IMR-90 (cell line): ENCODE measurements around the gene LAMA3. TPM values are rescaled to one million over a fixed set of nuclear protein-coding genes. Genes with fewer than 3 reads are reported as not detected.

Experiments
- ATAC-seq: fragments of 200-7000 bp; cut with Tn5 transposase; 2 replicates; pipeline ENCODE4 v1.9.1; 2020; ENCODE audit warnings: low read depth, mild to moderate bottlenecking, moderate library complexity
- BruUV-seq: library from RNA; stranded (reverse); fragments of 400-500 nt; replicated peaks from 2 replicates; lab custom pipeline; 2021; lab: Mats Ljungman, UMichigan
- CTCF ChIA-PET: fragments of 300-600 bp; formaldehyde crosslinking; extraction: SDS; loops from one replicate; lab custom pipeline; 2021; ENCODE audit warnings: antibody characterized with exemption; lab: Yijun Ruan, JAX
- POLR2A ChIA-PET: fragments of 300-600 bp; sonication (Branson Sonifier 250); formaldehyde crosslinking; loops from one replicate; lab custom pipeline; 2022; ENCODE audit warnings: antibody characterized with exemption; ENCODE audit not compliant: unreplicated experiment; lab: Charles Lee
- DNase-seq: peaks from one replicate; pipeline ENCODE4 v3.0.0; 2013
- H2AFZ ChIP-seq: replicated peaks from 2 replicates; pipeline ENCODE3; 2013; ENCODE audit warnings: low read length, mild to moderate bottlenecking; ENCODE audit not compliant: poor library complexity
- H2AK5ac ChIP-seq: 2 replicates; pipeline ENCODE4 v1.6.1; 2013; ENCODE audit warnings: low read depth, low read length, inconsistent platforms
- H2AK9ac ChIP-seq: replicated peaks from 2 replicates; pipeline ENCODE3; 2013; ENCODE audit warnings: mild to moderate bottlenecking, low read depth, low read length, moderate library complexity; ENCODE audit not compliant: poor library complexity
- H2BK120ac ChIP-seq: 2 replicates; pipeline ENCODE4 v1.6.1; 2013; ENCODE audit warnings: low read depth, low read length, inconsistent platforms
- H2BK15ac ChIP-seq: 3 replicates; pipeline ENCODE4 v1.6.1; 2013; ENCODE audit warnings: low read depth, low read length, inconsistent platforms
- H2BK20ac ChIP-seq: 2 replicates; pipeline ENCODE4 v1.6.1; 2013; ENCODE audit warnings: low read depth, mild to moderate bottlenecking, inconsistent platforms, low read length, moderate library complexity
- H2BK5ac ChIP-seq: 2 replicates; pipeline ENCODE4 v1.6.1; 2013; ENCODE audit warnings: mild to moderate bottlenecking, low read depth, low read length, inconsistent platforms; ENCODE audit not compliant: poor library complexity, severe bottlenecking
- H3K14ac ChIP-seq: replicated peaks from 2 replicates; pipeline ENCODE4 v1.6.1; 2013; ENCODE audit warnings: low read depth, low read length, inconsistent platforms
- H3K18ac ChIP-seq: 2 replicates; pipeline ENCODE4 v1.6.1; 2013; ENCODE audit warnings: low read depth, low read length, control low read depth
- H3K23ac ChIP-seq: 2 replicates; pipeline ENCODE4 v1.6.1; 2013; ENCODE audit warnings: low read depth, low read length, inconsistent platforms
- H3K27ac ChIP-seq: 2 replicates; pipeline ENCODE4 v1.5.1; 2013; ENCODE audit warnings: mild to moderate bottlenecking, control low read depth, low read length; ENCODE audit not compliant: insufficient read depth
- H3K27me3 ChIP-seq: 2 replicates; pipeline ENCODE4 v1.6.1; 2013; ENCODE audit warnings: low read length; ENCODE audit not compliant: control insufficient read depth, insufficient read depth
- H3K36me3 ChIP-seq: 2 replicates; pipeline ENCODE4 v1.6.1; 2013; ENCODE audit warnings: low read length, mixed read lengths; ENCODE audit not compliant: control insufficient read depth, insufficient read depth
- H3K4ac ChIP-seq: 2 replicates; pipeline ENCODE4 v1.6.1; 2013; ENCODE audit warnings: low read depth, low read length, inconsistent platforms
- H3K4me1 ChIP-seq: 2 replicates; pipeline ENCODE4 v1.6.1; 2013; ENCODE audit warnings: low read length, mixed read lengths; ENCODE audit not compliant: control insufficient read depth, insufficient read depth
- H3K4me2 ChIP-seq: 2 replicates; pipeline ENCODE4 v1.6.1; 2013; ENCODE audit warnings: low read depth, mild to moderate bottlenecking, control low read depth, low read length, moderate library complexity
- H3K4me3 ChIP-seq: 2 replicates; pipeline ENCODE4 v1.5.1; 2013; ENCODE audit warnings: low read depth, mild to moderate bottlenecking, control low read depth, low read length, moderate library complexity; ENCODE audit not compliant: insufficient read depth
- H3K56ac ChIP-seq: 2 replicates; pipeline ENCODE4 v1.6.1; 2013; ENCODE audit warnings: low read length, inconsistent platforms; ENCODE audit not compliant: insufficient read depth; ENCODE audit errors: extremely low read depth
- H3K79me1 ChIP-seq, 2 experiments: 2 replicates each; pipeline ENCODE4 v1.6.1; 2013; ENCODE audit warnings: low read length in 2 of 2, inconsistent platforms in 1 of 2, low read depth in 1 of 2
- H3K9ac ChIP-seq: 2 replicates; pipeline ENCODE4 v1.6.1; 2013; ENCODE audit warnings: low read depth, low read length, control low read depth
- H3K9me1 ChIP-seq: 2 replicates; pipeline ENCODE4 v1.6.1; 2013; ENCODE audit warnings: low read length, inconsistent platforms; ENCODE audit not compliant: insufficient read depth
- H3K9me3 ChIP-seq: 2 replicates; pipeline ENCODE4 v1.6.1; 2013; ENCODE audit warnings: low read length; ENCODE audit not compliant: control insufficient read depth, insufficient read depth
- H4K20me1 ChIP-seq: 2 replicates; pipeline ENCODE4 v1.6.1; 2013; ENCODE audit warnings: low read length, inconsistent platforms; ENCODE audit not compliant: insufficient read depth
- H4K5ac ChIP-seq: 2 replicates; pipeline ENCODE4 v1.6.1; 2013; ENCODE audit warnings: mild to moderate bottlenecking, low read depth, low read length, control low read depth
- H4K8ac ChIP-seq, 2 experiments: 2 replicates each; pipeline ENCODE4 v1.6.1; 2013; ENCODE audit warnings: low read depth in 2 of 2, low read length in 2 of 2, control low read depth in 1 of 2, inconsistent platforms in 1 of 2
- H4K91ac ChIP-seq: 2 replicates; pipeline ENCODE4 v1.6.1; 2013; ENCODE audit warnings: low read depth, low read length, inconsistent platforms; ENCODE audit not compliant: insufficient read depth
- BHLHE40 ChIP-seq: fragments of 150-350 bp; IDR thresholded peaks from 2 replicates; pipeline ENCODE4 v1.6.1; 2016; ENCODE audit warnings: mild to moderate bottlenecking, low read depth, low read length
- CEBPB ChIP-seq: IDR thresholded peaks from 2 replicates; pipeline ENCODE4 v1.6.1; 2012; ENCODE audit warnings: low read depth, low read length, improper control_type of control experiment
- CHD1 ChIP-seq: IDR thresholded peaks from 2 replicates; pipeline ENCODE4 v1.6.1; 2012; ENCODE audit warnings: low read depth, low read length, improper control_type of control experiment
- ELK1 ChIP-seq: fragments of 150-350 bp; IDR thresholded peaks from 2 replicates; pipeline ENCODE4 v1.6.1; 2016; ENCODE audit warnings: low read depth, mild to moderate bottlenecking, low read length, moderate library complexity, borderline replicate concordance
- FOS ChIP-seq: fragments of 150-350 bp; IDR thresholded peaks from 2 replicates; pipeline ENCODE4 v1.6.1; 2016; ENCODE audit warnings: low read depth, low read length
- MAFK ChIP-seq: IDR thresholded peaks from 2 replicates; pipeline ENCODE4 v1.6.1; 2012; ENCODE audit warnings: low read depth, low read length, improper control_type of control experiment
- MAZ ChIP-seq: IDR thresholded peaks from 2 replicates; pipeline ENCODE4 v1.6.1; 2012; ENCODE audit warnings: low read depth, mild to moderate bottlenecking, low read length, improper control_type of control experiment, moderate library complexity, borderline replicate concordance
- MXI1 ChIP-seq: IDR thresholded peaks from 2 replicates; pipeline ENCODE4 v1.6.1; 2012; ENCODE audit warnings: low read depth, mild to moderate bottlenecking, low read length, moderate library complexity, borderline replicate concordance
- NFE2L2 ChIP-seq: fragments of 150-350 bp; IDR thresholded peaks from 2 replicates; pipeline ENCODE4 v1.6.1; 2016; ENCODE audit warnings: low read depth, mild to moderate bottlenecking, low read length
- POLR2A ChIP-seq: IDR thresholded peaks from 2 replicates; pipeline ENCODE4 v1.6.1; 2012; ENCODE audit warnings: mild to moderate bottlenecking, low read depth, low read length
- RAD21 ChIP-seq: IDR thresholded peaks from 2 replicates; pipeline ENCODE4 v1.6.1; 2012; ENCODE audit warnings: low read length, improper control_type of control experiment
- RCOR1 ChIP-seq: IDR thresholded peaks from 2 replicates; pipeline ENCODE4 v1.6.1; 2012; ENCODE audit warnings: mild to moderate bottlenecking, low read length, improper control_type of control experiment; ENCODE audit not compliant: insufficient replicate concordance
- SMC3 ChIP-seq: fragments of 150-350 bp; IDR thresholded peaks from 2 replicates; pipeline ENCODE4 v1.6.1; 2016; ENCODE audit warnings: low read depth, mild to moderate bottlenecking, antibody characterized with exemption, low read length, moderate library complexity
- USF2 ChIP-seq: fragments of 150-350 bp; IDR thresholded peaks from 2 replicates; pipeline ENCODE4 v1.6.1; 2017; ENCODE audit warnings: mild to moderate bottlenecking, antibody characterized with exemption, low read length, low read depth
- WGBS, 2 experiments: methylation state at CpG; one replicate each; pipeline versions ENCODE4 v1.1.5 to v1.1.7; 2013; ENCODE audit warnings: missing lambda C conversion rate in 2 of 2; ENCODE audit not compliant: insufficient read length in 1 of 2; ENCODE audit errors: extremely low coverage in 2 of 2; 5-methylcytosine and 5-hydroxymethylcytosine counted together
- dilution Hi-C: fragments of 300-500 bp; cut with HindIII; formaldehyde crosslinking; loops from one replicate; pipeline ENCODE4 v1.14.3; 2018; ENCODE audit warnings: low sequenced_read_pairs; ENCODE audit not compliant: unreplicated experiment
- in situ Hi-C: fragments of 300-500 bp; cut with MboI; formaldehyde crosslinking; loops from 3 replicates; pipeline ENCODE4 v1.14.3; 2019; ENCODE audit warnings: low sequenced_read_pairs, inconsistent platforms, mixed read lengths
- intact Hi-C: fragments of 100-400 bp; cut with micrococcal nuclease; formaldehyde crosslinking; loops from 2 replicates; pipeline ENCODE4 v1.10.0; 2022
- polyA plus RNA-seq, 3 experiments: library from polyadenylated mRNA; depleted of rRNA; stranded (reverse); fragments of >200 nt; gene quantifications; 2 replicates each; pipeline ENCODE4 v1.2.3, GENCODE V29; 2012; ENCODE audit warnings: low replicate concordance in 1 of 3
- total RNA-seq: library from RNA; depleted of rRNA; stranded (reverse); fragments of >200 nt; gene quantifications from 2 replicates; pipeline ENCODE4 v1.2.3, GENCODE V29; 2012
- TF ChIP-seq, protein P1 (sequence below): conservative IDR thresholded peaks from 2 replicates; pipeline ENCODE4 v1.5.1; 2012; ENCODE audit warnings: mild to moderate bottlenecking, low read depth, low read length, improper control_type of control experiment

Gene LAMA3
- total and polyA plus RNA-seq, 2 of the 4 experiments (the other 2 are of a cell fraction): 0.18 to 0.19 TPM

DNA sequence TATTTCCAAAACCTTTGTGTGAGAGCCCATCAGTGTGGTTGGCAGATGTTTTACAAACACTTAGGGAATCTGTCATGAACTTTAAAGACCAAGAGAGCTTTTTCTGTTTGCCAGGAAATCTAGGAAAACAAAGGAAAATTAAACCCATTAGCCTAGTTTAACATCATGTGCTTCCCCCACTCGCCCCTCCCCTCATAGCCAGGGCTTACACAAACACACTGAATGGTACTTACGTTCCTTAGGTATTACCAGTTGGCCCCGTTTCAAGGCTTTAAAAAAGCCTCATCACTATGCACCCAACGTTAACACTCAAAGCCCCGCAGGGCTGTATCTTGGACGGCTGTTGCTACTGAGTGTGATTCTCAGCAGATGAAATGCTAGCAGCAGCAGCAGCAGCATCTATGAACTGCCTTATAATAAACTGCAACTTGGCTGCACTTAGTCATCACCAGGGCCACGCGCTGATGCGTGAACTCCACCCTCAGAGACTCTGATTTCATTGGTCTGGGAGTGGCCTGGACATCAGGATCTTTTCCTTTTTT lies 305.2 kb downstream of the LAMA3 start:
- in situ Hi-C loops (no loop called here), intact Hi-C loops (loop anchor here (1.0 to 5.0 kb wide), 2 partner anchors 50 to 67 kb away; no protein-coding TSS in a partner anchor), dilution Hi-C loops (no loop called here)
- peak overlapping the region; percentile 57; the same call in 1 of the 2 replicates for H3K14ac ChIP-seq
- POLR2A ChIA-PET: no interaction called here
- peak overlapping the region; percentile 76 for H2BK5ac ChIP-seq
- no peak overlapping the region for H4K5ac ChIP-seq
- no peak overlapping the region for H2AK5ac ChIP-seq
- peak overlapping the region; percentile 25; the same call in 1 of the 2 replicates for H3K18ac ChIP-seq
- 0% methylated on average over 1 of the region's 9 CpGs; no CpG with 5 or more reads in 1 of the 2 experiments for WGBS, 2 experiments
- peak overlapping the region; percentile 10; the same call in 1 of the 2 replicates for H3K27ac ChIP-seq
- H3K79me1 ChIP-seq: no peaks in the 10 kb centered on the region
- no peak overlapping the region; the same call in 2 of the 3 replicates for H2BK15ac ChIP-seq
- no peaks in the 10 kb centered on the region for H3K9me3 ChIP-seq
- peak; percentile 95 for ATAC-seq
- CTCF ChIA-PET: no interaction called here
- peak overlapping the region; percentile 44 for H2BK20ac ChIP-seq
- no peak overlapping the region for H3K9ac ChIP-seq
- peaks cover 10% of the 10 kb centered on the region for H3K4me1 ChIP-seq
- H4K91ac ChIP-seq: no peak overlapping the region
- no peaks in the 10 kb centered on the region for H3K27me3 ChIP-seq
- no peaks in the 10 kb centered on the region for H3K36me3 ChIP-seq
- H4K20me1 ChIP-seq: no peaks in the 10 kb centered on the region
- no peak overlapping the region for H3K4ac ChIP-seq
- H4K8ac ChIP-seq: peak overlapping the region in 1 of 2 experiments; percentile 68; a peak in 2 of 4 replicates
- no peaks in the 10 kb centered on the region for H3K9me1 ChIP-seq
- BruUV-seq: no TSS peak
- DNase-seq: peak; percentile 96
- no peak overlapping the region for H3K56ac ChIP-seq
- no peak overlapping the region; the same call in 1 of the 2 replicates for H3K4me3 ChIP-seq
- no peak overlapping the region for H3K23ac ChIP-seq
- H2AK9ac ChIP-seq: no peak overlapping the region
- H2BK120ac ChIP-seq: peak overlapping the region; percentile 68
- H2AFZ ChIP-seq: peak overlapping the region; percentile 73
- peak overlapping the region; percentile 20 for H3K4me2 ChIP-seq
- peak; percentile 18; the same call in 1 of the 2 replicates for TF ChIP-seq USF2
- TF ChIP-seq ELK1: no peak
- no peak for TF ChIP-seq CHD1
- no peak for TF ChIP-seq POLR2A
- TF ChIP-seq RAD21: no peak
- no peak; the same call in 1 of the 2 replicates for TF ChIP-seq MAFK
- no peak for TF ChIP-seq RCOR1
- TF ChIP-seq MXI1: no peak
- peak; percentile 47; the same call in 1 of the 2 replicates for TF ChIP-seq FOS
- TF ChIP-seq, protein P1, sequence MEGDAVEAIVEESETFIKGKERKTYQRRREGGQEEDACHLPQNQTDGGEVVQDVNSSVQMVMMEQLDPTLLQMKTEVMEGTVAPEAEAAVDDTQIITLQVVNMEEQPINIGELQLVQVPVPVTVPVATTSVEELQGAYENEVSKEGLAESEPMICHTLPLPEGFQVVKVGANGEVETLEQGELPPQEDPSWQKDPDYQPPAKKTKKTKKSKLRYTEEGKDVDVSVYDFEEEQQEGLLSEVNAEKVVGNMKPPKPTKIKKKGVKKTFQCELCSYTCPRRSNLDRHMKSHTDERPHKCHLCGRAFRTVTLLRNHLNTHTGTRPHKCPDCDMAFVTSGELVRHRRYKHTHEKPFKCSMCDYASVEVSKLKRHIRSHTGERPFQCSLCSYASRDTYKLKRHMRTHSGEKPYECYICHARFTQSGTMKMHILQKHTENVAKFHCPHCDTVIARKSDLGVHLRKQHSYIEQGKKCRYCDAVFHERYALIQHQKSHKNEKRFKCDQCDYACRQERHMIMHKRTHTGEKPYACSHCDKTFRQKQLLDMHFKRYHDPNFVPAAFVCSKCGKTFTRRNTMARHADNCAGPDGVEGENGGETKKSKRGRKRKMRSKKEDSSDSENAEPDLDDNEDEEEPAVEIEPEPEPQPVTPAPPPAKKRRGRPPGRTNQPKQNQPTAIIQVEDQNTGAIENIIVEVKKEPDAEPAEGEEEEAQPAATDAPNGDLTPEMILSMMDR: no peak
- peak; percentile 49; the same call in 1 of the 2 replicates for TF ChIP-seq NFE2L2
- TF ChIP-seq MAZ: no peak
- peak; percentile 3; the same call in 1 of the 2 replicates for TF ChIP-seq CEBPB
- TF ChIP-seq SMC3: no peak; the same call in 1 of the 2 replicates
- TF ChIP-seq BHLHE40: no peak
